GM19397 (cell line): ENCODE results near the gene ISLR.

Source experiments
- ATAC-seq: cut with Tn5 transposase; IDR thresholded peaks from one replicate; pipeline ENCODE4 v1.9.1; 2021; ENCODE audit warnings: mild to moderate bottlenecking, moderate library complexity; ENCODE audit not compliant: unreplicated experiment

The ISLR gene

GRCh38 chr15:74173380-74174218, at the start of gene ISLR:
TSS of gene ISLR (plus strand) at chr15:74173710. CDS start at chr15:74174859, 1,149 bp downstream.
- no peak for ATAC-seq

GRCh38 chr15:74124196-74124595, 49.3 kb upstream of the ISLR start:
- ATAC-seq = no peak

- no peak for ATAC-seq
These were observed 48.8 kb upstream of the ISLR start for GRCh38 chr15:74124759-74125158.

GRCh38 chr15:74127255-74127953, 46.1 kb upstream of the ISLR start:
- no peak for ATAC-seq

- ATAC-seq = no peak
These were observed 45.3 kb upstream of the ISLR start for GRCh38 chr15:74127954-74128784.

GRCh38 chr15:74128785-74129585, 44.5 kb upstream of the ISLR start:
- ATAC-seq = no peak

- ATAC-seq = no peak
These were observed 43.8 kb upstream of the ISLR start for GRCh38 chr15:74129586-74130154.

- no peak for ATAC-seq
These were observed 43.2 kb upstream of the ISLR start, which contains the start of gene ISLR2 for GRCh38 chr15:74130155-74130848. TSS of gene ISLR2 (plus strand) at chr15:74130586. CDS start at chr15:74132755, 2,169 bp downstream.

- no peak for ATAC-seq
These were observed 42.5 kb upstream of the ISLR start for GRCh38 chr15:74130849-74131627.

- ATAC-seq = no peak
These were observed 41.7 kb upstream of the ISLR start for GRCh38 chr15:74131628-74132413.

GRCh38 chr15:74132681-74133651, 40.5 kb upstream of the ISLR start:
- ATAC-seq = no peak

GRCh38 chr15:74133694-74134386, 39.7 kb upstream of the ISLR start:
- no peak for ATAC-seq

- ATAC-seq = no peak
These were observed 39.0 kb upstream of the ISLR start for GRCh38 chr15:74134387-74135027.

GRCh38 chr15:74135041-74135565, 38.4 kb upstream of the ISLR start:
- no peak for ATAC-seq

GRCh38 chr15:74136540-74136813, 37.0 kb upstream of the ISLR start:
- ATAC-seq = no peak
